ENCODE results near the gene ZPBP.
"Not testable (repeated sequence)": the region's sequence is repeated elsewhere in the genome, so short reads cannot be mapped to it uniquely, and the experiment has no call there.

The ZPBP gene

DNA sequence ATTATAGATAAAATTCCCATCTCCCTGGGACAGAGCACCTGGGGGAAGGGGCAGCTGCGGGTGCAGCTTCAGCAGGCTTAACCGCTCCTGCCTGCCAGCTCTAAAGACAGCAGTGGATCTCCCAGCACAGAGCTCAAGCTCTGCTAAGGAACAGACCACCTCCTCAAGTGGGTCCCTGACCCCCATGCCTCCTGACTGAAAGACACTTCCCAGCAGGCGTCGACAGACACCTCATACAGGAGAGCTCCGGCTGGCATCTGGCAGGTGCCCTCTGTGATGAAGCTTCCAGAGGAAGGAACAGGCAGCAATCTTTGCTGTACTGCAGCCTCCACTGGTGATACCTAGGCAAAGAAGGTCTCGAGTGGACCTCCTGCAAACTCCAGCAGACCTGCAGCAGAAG is 51.9 kb downstream of the ZPBP start:
- not testable (repeated sequence) for DNase-seq

DNA sequence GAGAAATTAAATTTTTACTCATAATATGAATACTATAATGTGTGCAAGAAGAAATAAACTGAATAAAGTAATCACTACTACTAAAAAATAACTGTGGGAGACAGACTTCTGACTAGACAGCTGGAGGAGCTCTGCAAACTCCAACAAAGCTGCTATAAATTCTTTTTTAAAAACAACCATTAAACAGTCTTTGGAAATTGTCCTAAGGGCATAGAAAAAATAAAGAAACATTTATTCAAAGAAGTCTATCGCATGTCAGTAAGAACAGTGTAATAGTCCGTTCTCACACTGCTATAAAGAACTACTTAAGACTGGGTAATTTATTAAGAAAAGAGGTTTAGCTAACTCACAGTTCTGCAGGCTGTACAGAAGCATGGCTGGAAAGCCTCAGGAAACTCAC is 56.0 kb downstream of the ZPBP start:
- DNase-seq: no peak

DNA sequence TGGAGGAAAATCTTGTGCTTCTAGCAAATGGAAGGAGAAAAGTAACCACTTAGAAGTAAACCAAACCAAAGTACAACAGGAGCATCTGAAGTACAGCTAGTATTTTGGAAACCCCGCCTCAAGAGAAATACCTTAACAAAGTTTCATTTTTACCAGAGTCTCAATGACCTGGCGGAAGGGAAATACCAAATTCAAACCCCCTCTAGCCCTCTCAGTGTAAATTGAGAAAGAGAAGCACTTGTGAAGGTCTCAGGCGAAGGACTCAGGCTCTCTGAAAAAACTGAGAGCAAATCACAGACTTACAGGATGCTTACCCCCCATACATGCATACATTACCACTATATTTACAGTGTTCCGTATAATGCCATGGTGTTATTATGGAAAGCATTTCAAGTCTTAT is 70.1 kb downstream of the ZPBP start:
- DNase-seq: no peak

DNA sequence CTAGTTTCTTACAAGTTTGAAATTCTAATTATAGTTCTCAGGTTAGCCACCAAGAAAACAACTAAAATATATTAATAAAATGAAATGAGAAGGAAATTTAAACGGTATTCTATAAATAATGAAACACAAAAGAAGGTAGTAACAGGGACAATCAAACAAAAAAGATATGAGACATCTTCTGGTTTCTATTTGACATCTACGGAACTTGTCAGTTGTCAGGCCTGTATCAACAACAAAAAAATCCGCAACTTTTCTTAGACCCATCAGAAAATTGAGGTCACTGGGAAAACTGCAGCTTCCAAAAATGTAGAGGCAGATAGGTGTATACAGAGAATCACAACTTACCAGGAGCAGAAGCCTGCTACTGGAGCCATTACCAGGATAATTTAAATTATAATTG is 70.6 kb downstream of the ZPBP start:
- no peak for DNase-seq

DNA sequence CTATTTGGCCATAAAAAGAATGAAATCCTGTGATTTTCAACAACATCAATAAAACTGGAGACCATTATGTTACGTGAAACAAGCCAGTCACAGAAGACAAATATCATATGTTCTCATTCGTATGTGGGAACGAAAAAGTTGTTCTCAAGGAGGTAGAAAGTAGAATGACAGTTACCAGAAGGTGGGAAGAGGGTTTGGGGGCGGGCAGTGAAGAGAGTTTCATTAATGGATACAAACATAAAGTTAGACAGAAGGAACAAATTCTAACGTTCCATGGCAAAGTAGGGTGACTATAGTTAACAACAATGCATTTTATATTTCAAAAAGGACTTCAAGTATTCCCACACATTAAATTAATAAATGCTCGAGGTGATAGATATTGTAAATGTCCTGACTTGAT is 97.4 kb downstream of the ZPBP start:
- DNase-seq: no peak

DNA sequence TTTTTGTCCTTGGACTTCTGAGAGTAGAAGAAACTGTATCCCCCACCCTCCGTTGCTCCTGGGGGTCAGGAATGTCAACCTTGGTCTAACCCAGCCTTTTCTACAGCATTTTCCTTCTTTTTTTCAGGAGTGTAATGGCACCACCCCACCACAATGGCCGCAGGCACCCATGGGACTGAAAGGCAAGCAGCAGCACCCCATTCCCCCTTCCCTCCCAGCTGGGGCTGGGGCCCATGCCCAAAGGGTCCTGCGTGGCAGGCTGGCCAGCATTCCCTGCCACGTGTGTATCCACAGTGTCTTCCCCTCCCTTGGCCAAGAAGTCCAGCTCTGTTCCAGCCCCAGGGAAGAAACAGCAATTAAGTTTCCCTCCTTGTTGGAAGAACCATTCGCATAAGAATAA is 106.9 kb downstream of the ZPBP start:
- DNase-seq: no peak

DNA sequence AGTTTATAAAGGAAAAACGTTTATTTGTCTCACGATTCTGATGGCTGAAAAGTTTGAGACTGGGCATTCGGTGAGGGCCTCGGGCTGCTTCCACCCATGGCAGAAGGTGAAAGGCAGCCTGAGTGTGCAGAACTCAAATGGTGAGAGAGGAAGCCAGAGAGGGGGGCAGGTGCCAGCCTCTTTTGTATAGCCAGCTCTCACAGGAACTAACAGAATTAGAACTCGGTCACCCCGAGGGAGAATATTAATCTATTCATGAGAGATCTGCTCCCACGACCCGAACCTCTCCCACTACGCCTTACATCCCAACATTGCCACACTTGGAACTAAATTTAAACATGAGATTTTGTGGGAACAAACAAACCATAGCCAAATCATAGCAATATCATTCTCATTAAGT is 112.6 kb downstream of the ZPBP start:
- DNase-seq: no peak

DNA sequence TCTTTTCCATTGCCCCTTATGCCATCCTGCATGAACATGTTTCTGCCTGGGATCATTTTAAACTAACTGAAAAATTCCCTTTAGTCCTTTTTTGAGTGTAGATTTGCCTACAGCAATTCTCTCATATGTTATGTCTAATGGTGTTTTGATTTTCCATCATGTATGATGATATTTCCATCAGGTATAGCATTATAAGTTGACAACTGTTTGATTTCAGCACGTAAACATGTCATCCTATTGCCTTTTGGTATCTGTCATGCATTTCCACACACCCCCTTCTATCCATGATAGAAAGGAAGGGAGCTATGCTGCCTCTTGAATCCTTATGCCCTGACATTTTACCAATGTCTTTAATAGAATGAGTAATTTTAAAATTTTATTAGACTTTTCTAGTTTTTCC is 116.8 kb downstream of the ZPBP start:
- no peak for DNase-seq

DNA sequence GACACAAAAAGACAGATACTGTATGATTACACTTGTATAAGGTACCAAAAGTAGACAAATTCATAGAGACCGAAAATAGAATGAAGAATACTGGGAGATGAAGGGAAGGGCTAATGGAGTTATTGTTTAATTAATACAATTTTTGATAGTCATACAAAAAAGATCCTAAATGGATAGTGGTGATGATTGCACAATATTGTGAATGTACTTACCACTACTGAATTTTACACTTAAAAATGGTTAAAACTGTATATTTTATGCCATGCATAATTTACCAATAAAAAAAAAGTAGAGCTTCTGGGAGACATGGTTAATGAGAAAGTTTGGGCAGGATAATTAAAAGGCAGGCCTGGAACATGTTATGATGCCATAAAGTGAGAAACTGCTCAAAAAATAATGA is 119.0 kb downstream of the ZPBP start:
- no peak for DNase-seq

DNA sequence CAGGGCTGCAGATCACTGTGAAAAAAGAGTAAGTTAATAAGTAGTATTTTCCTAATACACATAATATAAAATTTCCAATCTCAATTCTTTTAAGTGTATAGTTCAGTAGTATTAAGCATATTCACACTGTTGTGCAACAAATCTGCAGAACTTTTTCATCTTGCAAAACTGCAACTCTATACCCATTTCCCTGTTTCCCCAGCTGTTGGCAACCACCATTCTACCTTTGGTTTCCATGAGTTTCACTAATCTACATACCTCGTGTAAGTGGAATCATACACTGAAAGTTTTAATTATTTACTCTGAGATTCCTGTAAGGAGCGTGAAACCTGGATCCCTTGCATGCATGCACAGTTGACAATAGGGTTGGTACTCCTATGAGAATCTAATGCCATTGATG is 155.4 kb downstream of the ZPBP start:
- DNase-seq: no peak

DNA sequence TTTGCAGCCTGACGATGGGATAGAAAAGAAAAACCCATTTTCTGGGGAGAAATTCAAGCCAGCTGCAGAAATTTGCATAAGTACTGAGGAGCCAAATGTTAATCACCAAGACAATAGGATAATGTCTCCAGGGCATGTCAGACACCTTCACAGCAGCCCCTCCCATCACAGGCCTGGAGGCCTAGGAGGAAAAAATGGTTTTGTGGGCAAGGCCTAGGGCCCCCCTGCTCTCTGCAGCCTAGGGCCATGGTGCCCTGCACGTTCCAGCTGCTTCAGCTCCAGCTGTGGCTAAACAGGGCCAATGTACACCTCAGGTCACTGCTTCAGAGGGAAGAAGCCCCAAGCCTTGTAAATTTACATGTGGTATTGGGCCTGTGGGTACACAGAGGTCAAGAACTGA is 161.4 kb downstream of the ZPBP start:
- DNase-seq: no peak

DNA sequence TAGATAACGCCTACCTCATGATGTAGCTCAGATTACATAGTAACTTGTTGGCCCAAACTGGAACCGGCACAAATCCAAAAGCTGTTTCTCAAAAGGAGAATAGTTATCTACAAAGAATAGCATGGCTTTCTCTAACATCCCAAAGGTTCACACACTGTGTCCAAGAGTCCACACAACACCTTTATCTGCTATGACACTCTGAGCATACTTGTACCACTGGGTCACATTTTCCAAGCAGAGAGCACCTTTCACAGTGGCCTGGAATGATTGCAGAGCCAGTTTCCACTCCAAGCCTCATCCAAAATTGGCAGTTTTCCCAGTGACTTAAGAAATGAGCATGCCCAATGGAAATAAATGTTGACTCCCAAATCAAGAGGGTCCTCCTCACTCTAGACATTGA is 164.3 kb downstream of the ZPBP start:
- no peak for DNase-seq

DNA sequence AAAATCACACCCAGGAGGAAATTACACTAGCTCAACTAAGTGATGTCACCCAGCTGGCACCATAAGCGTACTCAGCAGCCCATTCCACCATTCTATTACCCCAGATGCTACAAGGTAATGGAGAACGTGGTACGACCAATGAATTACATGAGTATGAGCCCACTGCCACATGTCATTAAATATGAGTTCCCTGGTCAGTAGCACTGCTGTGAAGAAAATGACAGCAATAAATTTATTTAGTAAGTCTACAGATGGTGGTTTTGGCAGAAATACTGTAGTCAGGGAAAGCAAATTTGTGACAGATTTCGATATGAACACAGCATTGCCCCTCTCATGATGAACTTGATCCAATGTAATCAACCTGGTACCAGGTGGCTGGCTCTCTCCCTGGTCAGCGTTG is 165.4 kb downstream of the ZPBP start:
- DNase-seq: no peak

DNA sequence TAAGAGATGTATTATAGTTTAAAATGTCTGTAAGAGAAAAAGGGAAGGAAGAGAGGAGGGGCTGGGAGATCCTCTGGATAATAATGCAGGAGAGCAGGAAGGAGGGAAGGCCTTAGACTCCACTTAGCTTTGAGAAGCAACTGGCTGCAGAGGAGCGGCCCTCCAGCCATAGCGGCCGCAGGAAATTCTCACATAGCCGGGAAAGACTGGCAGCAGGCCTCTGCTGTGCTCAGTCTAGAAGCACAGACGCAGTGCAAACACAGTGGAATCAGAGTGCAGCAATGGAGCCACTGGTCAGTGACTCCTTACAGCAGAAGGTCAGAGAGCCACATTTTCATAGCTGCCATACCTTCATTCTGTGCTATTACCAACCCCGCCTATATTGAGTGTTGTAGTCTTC is 166.3 kb downstream of the ZPBP start:
- DNase-seq: no peak

DNA sequence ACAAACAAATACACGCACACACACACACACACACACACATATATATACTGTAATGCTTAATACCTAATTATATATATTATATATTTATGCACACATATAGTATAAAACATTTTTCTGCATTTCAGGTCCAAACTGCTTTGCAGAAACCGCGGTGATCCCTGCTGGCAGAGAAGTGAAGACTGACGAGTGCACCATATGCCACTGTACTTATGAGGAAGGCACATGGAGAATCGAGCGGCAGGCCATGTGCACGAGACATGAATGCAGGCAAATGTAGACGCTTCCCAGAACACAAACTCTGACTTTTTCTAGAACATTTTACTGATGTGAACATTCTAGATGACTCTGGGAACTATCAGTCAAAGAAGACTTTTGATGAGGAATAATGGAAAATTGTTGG is 181.1 kb downstream of the ZPBP start:
- no peak for DNase-seq

DNA sequence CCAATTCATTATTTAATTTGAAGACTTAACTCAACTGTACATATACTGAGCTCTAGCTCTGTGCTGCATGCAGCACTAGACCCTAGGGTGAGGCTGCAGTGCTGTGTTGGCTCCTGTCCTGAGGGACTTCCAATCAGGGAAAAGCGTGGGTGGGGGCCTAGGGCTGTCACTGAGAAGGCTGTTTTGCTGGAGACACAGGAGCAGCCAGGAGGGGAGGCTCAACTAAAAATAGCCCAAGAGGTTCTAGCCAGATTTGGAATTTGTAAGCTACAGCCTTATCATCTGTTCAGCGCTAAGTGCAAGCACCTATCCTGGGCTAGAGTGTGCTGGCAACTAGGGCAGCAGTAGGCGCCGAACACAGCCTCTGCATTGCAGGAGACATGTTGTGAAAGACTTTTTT is 198.5 kb downstream of the ZPBP start:
- no peak for DNase-seq

DNA sequence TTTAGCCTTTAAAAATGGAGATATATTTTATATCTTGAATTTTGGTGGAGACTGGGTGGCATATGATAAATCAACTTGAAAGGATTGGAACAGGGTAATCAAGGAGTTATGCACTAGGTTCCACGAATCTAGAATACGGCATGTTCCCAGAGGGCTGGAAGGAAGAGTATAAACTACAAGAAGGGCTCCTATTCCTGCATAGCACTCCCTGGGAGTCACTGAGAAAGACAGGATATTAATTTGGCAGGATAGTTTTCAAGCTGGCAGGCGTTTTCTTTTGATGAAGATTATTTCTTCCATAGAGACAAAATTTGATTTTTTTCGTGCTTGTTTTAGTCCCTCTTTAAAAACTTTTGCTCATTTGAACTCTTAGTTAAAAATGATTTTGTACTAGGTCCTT is 199.9 kb downstream of the ZPBP start:
- DNase-seq: no peak

DNA sequence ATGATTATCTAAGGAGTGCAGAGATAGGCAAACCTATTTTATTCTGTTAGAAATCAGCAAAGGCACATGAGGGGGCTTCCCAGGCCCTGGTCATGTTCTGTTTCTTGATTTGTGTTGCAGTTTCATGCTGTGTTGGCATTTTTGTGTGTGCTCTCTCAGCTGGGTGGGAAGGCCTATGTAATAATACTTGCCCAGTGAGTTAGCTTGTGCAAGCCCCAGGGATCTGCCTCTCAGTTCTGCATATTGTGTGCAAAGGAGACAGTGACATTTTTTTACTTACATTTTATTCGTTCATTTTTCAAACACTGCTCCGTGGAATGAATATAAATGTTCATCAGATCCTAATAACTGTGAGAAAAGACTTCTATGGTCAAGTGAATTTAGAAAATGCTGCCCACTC is 200.6 kb downstream of the ZPBP start:
- DNase-seq: no peak

Data from activated CD4-positive, alpha-beta T cell treated with anti-CD3 and anti-CD28 coated beads for 4 hours (primary cell).